Stimulated activated CD8-positive, alpha-beta memory T cell treated with anti-CD3 and anti-CD28 coated beads, Interleukin-15, amount 100 ng/mL, for 4 hours (primary cell): ENCODE results near the gene SESN3.
A peak's percentile ranks its signal among the peaks of the same experiment; 100 is the strongest.
"Not testable (repeated sequence)": the region's sequence is repeated elsewhere in the genome, so short reads cannot be mapped to it uniquely, and the experiment has no call there.

Experiments
- DNase-seq, 2 donors: peaks; one replicate each; pipeline ENCODE4 v3.0.0-alpha.2; 2020; ENCODE audit warnings: low read depth in 2 of 2

The SESN3 gene

DNA sequence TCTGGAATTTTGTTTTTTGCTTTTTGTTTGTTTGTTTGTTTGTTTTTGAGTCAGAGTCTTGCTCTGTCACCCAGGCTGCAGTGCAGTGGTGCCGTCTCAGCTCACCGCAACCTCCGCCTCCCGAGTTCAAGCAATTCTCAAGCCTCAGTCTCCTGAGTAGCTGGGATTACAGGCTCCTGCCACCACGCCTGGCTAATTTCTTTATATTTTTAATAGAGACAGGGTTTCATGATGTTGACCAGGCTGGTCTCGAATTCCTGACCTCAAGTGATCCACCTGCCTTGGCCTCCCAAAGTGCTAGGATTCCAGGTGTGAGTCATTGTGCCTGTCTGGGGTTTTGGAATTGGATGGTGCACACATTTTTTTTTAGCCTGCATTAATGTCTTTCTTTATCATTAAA lies 20.9 kb upstream of the SESN3 start:
- not testable (repeated sequence) for DNase-seq

DNA sequence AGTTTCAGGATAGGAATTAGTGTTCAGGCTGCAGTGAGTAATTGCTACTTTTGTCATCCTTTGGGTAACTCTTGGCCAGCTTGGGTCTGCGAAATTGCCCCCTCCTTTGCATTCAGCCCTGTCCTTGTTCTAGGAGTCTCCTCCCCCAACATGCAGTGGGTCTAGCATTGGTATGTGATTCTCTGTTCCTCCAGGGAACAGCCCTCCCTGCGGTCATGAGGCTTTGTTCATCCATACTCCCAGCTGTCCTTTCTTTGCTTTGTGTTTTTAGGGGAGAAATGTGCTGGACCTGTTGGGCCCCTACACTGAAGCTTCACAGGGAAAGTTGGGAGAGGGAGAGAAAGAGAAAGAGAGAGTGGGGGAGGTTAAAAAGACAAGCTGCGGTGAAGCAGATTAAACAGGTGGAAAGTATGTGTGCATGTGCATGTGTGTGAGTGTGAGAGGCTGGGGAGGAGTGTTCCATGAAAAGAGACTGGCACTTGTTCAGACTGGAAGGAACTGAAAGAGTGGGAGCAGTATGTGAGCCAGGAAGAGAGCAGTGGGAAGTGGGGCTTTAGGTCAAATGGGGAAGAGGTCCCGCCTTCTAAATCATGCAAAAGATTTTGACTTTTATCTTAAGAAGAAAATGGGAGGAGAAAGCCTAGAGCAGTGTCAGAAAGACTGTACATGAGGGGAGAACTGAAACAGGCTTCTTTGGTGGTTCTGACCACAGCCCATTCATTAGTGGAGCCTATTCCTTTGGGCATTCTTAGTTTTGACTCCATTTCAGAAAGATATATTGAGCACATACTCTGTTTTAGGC lies 17.9 kb upstream of the SESN3 start:
- no peak for DNase-seq

DNA sequence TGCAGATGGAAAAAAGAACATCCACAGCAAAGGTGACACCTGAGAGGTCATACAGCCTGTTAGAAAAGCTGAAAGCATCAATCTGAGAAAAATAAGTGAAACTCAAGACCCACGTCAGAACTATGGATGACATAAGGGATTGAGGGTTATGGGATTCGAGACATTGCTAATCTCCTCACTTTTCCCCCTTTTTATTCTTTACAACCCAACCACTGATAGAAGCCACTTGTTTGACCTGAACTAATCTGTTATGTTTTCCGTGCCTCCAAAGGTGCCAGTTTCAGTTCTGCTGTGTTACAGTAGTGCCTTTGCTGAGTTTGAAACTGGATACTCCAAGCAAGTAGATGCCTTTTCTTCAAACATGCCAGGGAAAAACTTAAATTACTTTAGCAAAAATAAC lies 16.9 kb upstream of the SESN3 start:
- no peak for DNase-seq

DNA sequence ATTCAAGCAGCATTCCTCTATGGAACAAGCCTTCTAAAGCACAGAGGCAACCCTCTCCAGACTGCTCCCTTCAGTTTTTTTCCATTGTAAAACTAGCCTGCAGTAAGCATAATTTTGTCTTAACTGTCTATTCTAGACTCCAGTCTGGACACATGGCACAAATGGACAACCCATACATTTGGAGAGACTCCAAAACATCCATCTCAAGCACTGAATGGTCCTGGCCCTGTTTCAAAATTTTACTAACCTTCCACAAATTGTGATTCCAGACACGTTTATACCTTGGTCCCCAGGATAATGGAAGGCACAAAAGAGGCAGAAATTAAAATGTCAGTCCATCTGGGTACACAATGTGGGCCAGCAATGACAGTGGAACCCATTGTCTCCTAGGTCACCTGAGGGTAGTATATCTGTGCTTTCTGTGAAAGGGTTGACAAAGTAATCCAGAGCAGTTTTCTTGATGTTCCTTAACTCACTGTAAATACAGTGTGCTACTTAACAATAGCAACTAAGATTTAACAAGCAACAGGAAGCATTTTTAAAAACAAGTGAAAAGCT lies 16.2 kb upstream of the SESN3 start:
- DNase-seq = no peak

DNA sequence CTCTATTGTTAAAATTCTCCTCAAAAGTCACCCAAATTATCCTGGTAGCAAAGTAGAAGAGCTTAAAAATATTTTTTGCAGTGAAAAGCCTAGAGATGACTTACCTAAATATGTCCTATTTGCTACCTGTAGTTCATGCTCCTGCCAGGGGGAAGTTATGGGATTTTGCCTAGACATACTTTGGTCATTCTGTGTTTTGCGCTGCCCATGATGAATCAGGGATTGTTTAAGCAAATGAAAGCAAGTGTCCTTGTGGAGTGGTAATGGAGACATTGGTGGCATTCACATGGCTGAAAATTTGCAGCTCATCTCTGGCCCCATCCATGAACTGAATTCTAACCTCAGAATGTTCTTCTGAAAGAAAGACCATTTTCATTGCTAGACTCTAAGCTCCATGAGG lies 14.6 kb upstream of the SESN3 start:
- no peak for DNase-seq

DNA sequence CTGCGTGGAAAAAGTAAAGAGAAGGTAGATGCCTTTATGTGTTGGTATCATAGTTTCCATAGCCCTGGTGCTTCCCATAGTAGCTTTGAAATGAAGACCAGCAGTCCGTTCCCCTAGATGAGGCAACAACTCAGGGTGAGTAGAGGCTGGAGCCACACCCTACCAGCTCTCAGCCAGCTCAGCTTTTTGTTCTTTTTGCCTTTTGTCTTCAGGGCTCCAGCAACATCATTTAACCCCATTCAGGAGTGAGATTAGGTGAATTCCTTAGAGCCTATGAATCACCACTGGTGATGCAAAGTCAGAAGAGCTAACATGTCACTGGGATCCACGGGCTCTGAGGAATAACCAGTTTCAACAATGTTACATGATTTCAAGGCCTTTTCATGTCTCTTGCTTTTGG lies 14.0 kb upstream of the SESN3 start:
- no peak for DNase-seq

DNA sequence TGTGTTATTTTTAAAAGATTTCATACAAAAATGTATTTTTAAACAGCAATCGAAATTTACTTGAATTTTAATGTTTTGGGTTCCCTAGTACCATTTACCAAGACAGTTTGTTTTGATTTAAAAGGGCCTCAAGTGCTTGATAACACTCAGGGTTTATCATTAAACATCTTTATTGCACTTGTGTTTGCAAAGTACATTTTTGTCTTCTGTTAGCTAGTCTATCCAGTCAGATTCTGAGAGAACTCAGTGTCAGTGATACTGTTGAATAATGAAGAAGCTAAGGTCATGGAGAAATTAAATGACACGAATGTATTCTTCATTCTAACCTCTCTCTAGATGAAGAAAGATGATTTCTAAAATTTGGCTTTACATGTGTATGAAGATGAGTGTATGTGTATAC lies 12.7 kb upstream of the SESN3 start:
- DNase-seq = no peak

DNA sequence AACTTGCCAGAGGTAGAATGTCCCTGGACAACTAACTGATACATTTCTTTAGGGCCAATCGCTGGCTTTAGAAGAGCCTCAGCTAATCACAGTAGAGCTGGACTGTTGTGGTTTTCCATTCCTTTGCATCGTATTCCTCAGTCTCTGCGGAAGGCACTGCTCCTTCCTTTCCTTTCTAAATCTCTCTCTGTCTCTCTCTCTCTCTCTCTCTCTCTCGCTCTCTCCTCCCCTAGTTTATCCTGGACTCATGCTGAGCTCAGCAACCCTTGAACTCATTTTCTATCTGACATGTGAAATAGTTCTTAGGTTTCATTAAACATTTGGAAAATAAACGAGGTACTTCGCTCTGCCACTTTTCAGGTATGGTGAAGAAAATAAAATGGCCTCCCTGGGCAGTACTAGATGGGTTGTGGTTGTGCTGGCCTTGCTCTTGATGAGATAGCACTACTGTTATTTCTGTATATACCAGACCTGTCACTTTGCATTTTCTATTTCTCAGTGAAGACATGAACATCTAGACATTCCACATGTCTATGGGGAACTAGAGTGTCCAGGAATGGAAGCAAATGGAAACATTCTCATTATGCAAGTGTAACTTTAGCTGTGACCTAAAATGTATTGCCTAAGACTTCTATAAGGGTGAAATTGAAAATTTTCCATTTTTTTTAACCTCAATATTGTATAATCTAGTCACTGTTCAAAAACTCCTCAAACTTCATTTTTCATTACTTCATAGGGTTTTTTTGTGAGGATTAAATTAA lies 12.0 kb upstream of the SESN3 start:
- DNase-seq = no peak

DNA sequence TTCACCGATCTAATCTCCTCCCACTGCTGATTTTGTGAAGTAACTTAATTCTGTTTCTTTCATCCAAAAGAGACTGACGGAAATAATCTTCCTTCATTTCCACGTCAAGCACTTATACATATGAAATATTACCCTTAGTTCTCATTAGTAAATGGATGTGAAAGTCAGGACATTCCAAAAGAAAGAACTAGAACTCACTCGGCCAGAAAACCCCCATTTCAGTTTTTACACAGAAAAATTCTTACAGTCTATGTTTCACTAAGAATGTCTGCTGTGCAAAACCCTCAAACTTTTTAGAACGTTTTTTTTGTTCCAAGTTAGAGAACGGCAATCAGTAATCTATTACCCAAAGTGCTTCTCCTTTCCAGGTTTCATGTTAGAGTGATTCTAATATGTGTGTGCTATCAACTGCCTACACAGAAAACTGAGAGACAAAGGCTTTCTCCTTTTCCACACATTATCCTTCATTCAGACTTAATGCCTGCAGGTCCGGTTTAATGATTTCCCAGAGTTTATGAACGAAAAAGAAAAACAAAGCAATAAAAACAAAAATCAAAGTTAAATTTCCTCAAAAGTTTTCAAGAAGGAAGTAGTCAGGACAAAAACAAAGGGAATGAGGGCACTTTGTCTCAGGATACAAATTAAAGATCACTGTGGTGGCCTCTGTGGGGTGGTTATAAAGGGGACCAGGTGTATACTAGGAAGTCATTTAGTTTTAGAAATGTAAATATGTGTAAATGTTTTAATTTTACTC lies 11.3 kb upstream of the SESN3 start:
- DNase-seq = no peak

DNA sequence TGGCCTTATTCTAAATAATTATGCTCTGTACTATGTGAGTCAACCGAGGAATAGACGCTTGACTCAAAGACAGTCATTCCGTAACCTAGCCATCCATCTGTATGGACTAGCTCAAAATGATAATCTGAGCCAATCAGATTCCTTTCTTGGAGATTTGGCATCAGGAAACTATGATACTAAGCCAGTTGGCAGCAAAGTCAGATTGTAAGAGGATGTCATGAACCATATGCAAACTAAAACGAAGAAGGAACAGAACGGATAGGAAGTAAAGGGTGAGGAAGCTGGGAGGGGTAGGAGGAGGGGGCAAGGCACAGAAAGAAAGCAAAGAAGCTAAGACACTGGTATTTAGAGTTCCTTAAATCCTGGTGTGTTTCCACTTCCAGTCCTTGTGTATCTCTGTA lies 10.7 kb upstream of the SESN3 start:
- DNase-seq = no peak

DNA sequence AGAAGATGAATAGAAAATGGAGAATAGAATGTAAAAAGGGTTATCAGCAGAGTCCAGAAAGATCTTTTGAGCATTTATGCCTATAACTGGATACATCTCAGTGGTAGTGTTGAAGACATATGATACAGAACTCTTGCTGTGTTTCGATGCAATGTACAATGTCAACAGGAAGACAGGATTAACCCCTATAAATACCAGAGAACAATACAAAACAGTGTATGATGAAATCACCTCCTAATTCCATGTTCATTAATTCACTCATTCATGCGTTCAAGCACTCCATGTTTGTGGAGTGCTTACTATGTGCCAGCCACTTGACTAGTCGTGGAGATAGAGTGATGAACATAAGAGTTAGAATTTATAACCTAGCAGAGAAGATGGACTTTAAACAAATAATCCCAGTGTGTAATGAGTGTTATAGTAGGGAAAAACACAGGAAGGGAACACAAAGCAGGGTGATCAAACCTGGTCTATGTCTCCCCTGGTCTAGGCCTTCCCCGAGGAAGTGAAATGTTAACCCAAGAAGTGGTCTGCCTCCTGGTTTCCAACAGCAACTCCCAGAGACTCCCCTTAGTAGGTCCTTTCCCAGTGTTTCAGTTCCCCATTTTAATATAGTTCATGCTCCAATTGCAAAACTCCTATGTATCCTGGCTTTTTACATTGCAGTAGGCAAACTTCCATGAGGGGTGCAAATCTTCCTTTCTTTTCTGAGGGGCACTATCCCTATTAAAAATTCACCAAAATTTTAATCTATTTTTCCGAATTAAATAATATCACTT lies 9.1 kb upstream of the SESN3 start:
- no peak for DNase-seq

DNA sequence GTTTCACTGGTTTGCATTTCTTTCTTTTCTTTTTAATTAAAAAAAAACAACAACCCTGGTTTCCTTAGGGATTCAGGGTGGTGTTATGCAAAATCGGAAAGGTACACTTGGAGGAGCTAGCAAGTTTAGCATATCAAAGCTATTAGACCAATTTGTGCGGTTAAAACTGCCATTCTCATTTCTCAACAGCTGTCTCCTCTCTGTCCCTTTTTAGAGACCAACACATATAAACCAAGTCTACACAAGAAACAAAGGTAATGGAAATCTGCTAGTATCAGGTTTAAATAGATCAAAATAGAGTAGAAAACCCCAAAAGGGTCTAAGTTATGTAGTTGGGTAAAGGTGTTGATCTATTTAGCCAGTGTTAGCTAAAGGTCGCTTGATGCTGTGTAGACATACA lies 1.7 kb upstream of the SESN3 start:
- DNase-seq = no peak

DNA sequence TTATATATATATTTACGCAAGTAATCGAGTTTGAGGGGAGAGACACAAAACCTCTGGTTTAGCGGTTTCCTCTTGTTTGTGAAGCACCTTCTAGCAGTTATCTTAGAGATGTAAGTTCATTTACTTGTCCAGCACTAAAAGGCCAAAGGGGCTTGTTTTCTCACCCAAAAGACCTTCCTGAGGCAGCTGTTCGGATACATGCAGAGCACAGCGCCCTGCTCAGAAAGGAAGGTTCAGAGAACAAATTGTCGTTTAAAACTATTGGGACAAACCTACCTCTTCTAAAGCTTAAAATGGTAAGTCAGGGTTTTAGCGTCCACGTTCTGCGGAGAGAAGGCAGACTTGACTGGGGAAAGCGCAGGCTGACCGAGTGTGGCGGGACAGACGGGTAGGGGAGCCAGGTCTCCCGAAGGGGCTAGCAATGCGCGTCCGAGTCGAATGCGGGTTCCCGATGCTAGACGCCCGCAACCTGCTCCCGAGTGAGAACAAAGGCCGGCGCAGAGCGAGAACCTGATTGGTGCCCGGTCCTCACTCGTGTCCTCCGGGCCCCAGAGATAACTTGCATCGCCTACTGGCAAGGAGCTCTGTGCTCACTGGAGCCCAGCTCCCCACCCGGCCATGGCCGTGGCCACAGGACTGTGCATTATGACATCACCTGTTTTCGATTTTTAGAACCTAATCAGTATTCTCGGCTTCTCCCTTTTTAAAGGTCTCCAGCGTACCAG lies 1.0 kb upstream of the SESN3 start:
- DNase-seq = peak; percentile 24 to 25

DNA sequence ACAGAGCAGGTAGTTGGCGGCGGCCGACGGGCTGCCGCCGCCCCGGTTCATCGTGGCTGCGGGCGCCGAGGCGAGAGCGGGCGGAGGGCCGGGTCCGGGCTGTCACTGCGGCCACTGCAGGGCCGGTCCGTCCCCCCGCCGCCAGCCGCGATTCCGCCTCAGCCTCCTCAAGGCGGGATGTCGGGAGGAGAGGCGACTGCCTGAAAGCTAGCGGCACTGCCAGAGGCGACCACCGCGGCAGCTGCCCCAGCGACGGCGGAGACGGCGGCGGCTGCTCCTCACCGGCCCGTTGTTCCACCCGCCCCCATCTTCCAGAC lies 234 bp downstream of the SESN3 start:
- DNase-seq = no peak

DNA sequence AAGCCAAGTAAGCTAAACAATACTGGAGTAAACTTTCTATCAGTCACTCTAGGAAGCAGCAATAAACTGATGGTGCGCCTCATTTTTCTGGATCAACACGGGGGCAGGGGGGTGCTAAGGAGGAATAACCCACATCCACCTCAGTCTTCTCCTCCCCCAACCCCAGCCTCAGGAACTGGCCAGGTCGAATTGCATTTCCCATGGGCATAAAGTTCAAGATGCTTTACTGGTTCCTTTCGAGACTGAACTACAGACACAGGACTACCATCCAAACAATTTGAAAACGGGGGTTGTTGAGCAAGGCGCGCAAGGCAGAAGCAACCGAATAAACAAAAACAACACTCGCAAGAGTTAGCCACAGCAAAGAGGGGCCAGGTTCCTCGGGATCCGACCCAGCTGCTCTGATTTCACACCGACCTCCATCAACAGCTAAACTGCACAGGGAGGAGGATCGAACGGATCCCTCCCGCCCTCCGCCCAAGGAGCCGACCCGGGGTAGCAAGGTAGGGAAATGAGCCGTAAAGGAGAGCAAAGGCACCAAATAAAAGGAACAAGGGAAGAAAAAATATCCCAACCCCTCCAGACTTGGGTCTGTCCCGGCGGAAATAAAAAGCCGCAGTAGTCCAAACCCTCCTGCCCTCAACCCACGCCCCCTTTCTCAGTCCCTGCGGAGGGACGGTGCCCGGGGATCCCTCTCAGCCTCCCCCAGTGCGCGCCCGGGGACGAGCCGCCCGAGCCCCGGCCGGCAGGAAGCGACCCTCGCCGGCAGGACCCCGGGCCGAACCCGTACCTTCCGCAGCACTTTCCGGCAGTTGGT lies 801 bp downstream of the SESN3 start:
- no peak for DNase-seq

DNA sequence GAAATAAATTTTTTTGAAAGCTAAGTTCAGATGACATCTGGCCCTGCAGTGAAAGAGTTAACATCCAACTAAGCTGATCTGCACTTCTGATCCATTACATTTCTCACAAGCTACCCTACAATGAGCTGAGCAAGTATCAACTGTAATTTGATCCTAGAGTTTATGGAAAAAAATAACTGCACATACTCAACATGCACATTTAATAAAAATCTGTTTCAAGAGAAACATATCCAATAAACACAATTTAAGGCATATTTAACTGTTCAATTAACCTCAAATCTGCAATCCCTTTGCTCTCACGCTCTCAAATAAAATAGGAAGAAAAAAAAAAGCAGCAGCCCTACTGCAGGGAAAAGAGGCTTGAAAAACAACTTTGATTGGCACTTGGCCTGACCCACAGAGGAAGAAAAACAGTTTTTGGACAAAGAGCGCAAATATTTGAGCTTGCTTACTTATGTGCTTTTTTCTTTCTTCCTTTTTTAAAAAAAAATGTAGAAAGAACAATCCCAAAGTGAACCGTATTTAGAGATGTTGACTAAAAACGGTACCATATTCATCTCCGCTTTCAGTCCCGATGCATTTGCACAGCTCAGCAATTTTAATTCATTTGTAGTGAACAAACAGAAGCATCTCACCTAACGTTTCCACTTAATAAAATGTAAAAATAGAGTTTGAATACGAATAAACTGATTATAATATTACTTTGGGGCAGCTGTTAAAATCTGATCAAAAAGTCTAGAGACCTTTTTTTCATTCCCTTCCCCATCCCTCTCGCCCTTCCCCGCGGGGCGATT lies 1.6 kb downstream of the SESN3 start:
- DNase-seq = no peak

DNA sequence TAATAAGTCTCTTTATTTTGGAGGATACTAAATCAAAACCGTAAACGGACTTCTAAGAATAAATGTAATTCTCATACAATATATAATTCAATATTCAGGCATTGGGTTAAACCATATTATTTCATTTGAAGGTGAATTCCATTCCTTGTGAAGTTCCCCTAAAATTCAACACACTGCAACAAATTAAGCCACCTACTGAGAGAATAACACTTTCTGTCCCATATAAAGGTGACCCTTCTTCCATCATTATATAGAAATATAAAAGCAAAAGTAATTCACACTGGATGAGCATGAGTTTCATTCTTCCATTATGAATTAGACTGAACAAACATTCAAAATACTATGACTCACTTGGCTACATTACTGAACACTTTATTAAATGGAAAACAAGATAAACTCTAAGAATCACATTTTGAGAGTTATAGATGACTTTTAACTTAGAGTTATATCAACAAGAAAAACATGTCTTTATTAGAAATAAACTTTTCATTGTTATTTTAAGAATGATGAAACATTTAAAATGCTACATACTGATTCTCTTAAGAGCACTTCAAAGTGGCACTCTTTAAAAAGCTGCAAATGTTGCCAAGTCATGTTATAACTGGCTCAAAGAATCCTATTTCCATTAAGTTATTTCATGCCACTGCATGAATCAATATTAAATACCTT lies 2.8 kb downstream of the SESN3 start:
- no peak for DNase-seq

DNA sequence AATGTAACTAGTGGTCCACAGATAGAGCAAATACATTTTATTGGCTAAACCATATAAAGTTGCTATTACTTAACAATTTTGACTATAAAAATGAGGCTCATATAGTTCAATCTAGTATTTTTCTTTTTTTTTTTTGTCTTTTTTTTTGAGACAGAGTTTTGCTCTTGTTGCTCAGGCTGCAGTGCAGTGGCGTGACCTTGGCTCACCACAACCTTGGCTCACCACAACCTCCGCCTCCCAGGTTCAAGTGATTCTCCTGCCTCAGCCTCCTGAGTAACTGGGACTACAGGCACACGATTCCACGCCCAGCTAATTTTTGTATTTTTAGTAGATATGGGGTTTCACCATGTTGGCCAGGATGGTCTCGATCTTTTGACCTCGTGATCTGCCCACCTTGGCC lies 3.9 kb downstream of the SESN3 start:
- not testable (repeated sequence) for DNase-seq

DNA sequence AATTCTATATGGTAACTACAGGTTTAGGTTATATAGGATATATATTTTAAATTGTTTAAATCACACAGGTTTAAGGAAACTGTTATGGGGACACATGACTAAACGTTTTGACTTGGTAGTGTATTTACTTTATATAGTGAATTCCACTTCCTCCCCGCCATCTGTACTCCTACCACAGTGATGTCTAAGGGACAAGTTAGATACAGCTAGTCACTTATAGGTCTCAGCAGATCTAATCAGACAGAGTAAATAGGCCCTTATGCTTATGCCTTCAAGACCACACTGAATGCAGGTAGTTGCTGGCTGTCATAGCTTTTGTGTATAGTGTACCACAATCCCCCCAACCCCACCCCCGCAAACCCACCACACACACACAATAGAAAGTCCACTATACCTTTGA lies 8.2 kb downstream of the SESN3 start:
- DNase-seq = no peak
